Measurements from ENCODE around the gene GPX6. TPM values are rescaled to one million over a fixed set of nuclear protein-coding genes. Genes with fewer than 3 reads are reported as not detected.

GPX6 gene
- total and polyA plus RNA-seq, 10 donors, result not detected

- Histone ChIP-seq H3K9me3 (no peaks in the 10 kb centered on the region), H3K27ac (no peak overlapping the region), H3K27me3 (replicated peaks in 1 of 7) (peaks cover 0 to 82% (median 48%) of the 10 kb centered on the region in 7 donors), H3K36me3 (no peaks in the 10 kb centered on the region), H3K4me3 (no peak overlapping the region), H3K4me1 (peaks cover 0 to 20% (median 10%) of the 10 kb centered on the region in 6 donors)
- intact Hi-C loops (cut with DNase I; ENCODE audit: low total_unique reads), result no loop called here
- 68 to 78% (median 71%) methylated on average over 3 of the region's 3 CpGs for WGBS, 5 donors
- no peak for DNase-seq
- TF ChIP-seq CTCF (IDR thresholded peaks at IDR 0.05 in 8 of 11, conservative IDR thresholded peaks at IDR 0.05 in 3 of 11), result no peak
- no peak for TF ChIP-seq POLR2A (IDR thresholded peaks at IDR 0.05)
- no peak for TF ChIP-seq POLR2AphosphoS5 (IDR thresholded peaks at IDR 0.05)
Observed at GRCh38 chr6:28486988-28487742, 28.4 kb downstream of the GPX6 start.

- H3K9me3 ChIP-seq, result no peaks in the 10 kb centered on the region
- WGBS, 5 donors, result 93 to 100% (median 94%) methylated on average over 1 of the region's 1 CpG
- peaks cover 0 to 20% (median 10%) of the 10 kb centered on the region in 6 donors for H3K4me1 ChIP-seq
- H3K36me3 ChIP-seq, result no peaks in the 10 kb centered on the region
- DNase-seq, result no peak
- TF ChIP-seq POLR2A (IDR thresholded peaks at IDR 0.05) (no peak), POLR2AphosphoS5 (IDR thresholded peaks at IDR 0.05) (no peak), CTCF (IDR thresholded peaks at IDR 0.05 in 8 of 11, conservative IDR thresholded peaks at IDR 0.05 in 3 of 11) (no peak)
- H3K4me3 ChIP-seq, result no peak overlapping the region
- intact Hi-C loops (cut with DNase I; ENCODE audit: low total_unique reads), result no loop called here
- H3K27ac ChIP-seq, result no peak overlapping the region
- peaks cover 0 to 82% (median 44%) of the 10 kb centered on the region in 7 donors for H3K27me3 ChIP-seq (replicated peaks in 1 of 7)
Observed at GRCh38 chr6:28486533-28486932, 29.1 kb downstream of the GPX6 start.

- H3K36me3 ChIP-seq, result no peaks in the 10 kb centered on the region
- peaks cover 0 to 82% (median 34%) of the 10 kb centered on the region in 7 donors for H3K27me3 ChIP-seq (replicated peaks in 1 of 7)
- no peak for DNase-seq
- 75 to 92% (median 84%) methylated on average over 3 of the region's 3 CpGs for WGBS, 5 donors
- H3K27ac ChIP-seq, result no peak overlapping the region
- no peak for TF ChIP-seq POLR2AphosphoS5 (IDR thresholded peaks at IDR 0.05)
- TF ChIP-seq CTCF (IDR thresholded peaks at IDR 0.05 in 8 of 11, conservative IDR thresholded peaks at IDR 0.05 in 3 of 11), result no peak
- TF ChIP-seq POLR2A (IDR thresholded peaks at IDR 0.05), result no peak
- H3K4me1 ChIP-seq, result peaks cover 0 to 18% (median 9%) of the 10 kb centered on the region in 6 donors
- H3K9me3 ChIP-seq, result no peaks in the 10 kb centered on the region
- intact Hi-C loops (cut with DNase I; ENCODE audit: low total_unique reads), result no loop called here
- no peak overlapping the region for H3K4me3 ChIP-seq
Observed at GRCh38 chr6:28485482-28485881, 30.1 kb downstream of the GPX6 start.

- Histone ChIP-seq H3K36me3 (no peaks in the 10 kb centered on the region), H3K27ac (no peak overlapping the region), H3K4me1 (no peaks in the 10 kb centered on the region), H3K4me3 (no peak overlapping the region), H3K9me3 (no peaks in the 10 kb centered on the region), H3K27me3 (replicated peaks in 1 of 7) (peaks cover 0 to 75% (median 7%) of the 10 kb centered on the region in 7 donors)
- TF ChIP-seq POLR2AphosphoS5 (IDR thresholded peaks at IDR 0.05) (no peak), POLR2A (IDR thresholded peaks at IDR 0.05) (no peak), CTCF (IDR thresholded peaks at IDR 0.05 in 8 of 11, conservative IDR thresholded peaks at IDR 0.05 in 3 of 11) (no peak)
- intact Hi-C loops (cut with DNase I; ENCODE audit: low total_unique reads), result no loop called here
- no peak for DNase-seq
- WGBS, 5 donors, result 64 to 73% (median 68%) methylated on average over 9 of the region's 9 CpGs
Observed at GRCh38 chr6:28480253-28480932, 35.2 kb downstream of the GPX6 start.

All from spleen (tissue), 11 donors.